Sigmoid colon (tissue), 4 donors: Measurements from ENCODE around the gene SF3A1.

Source experiments
- EP300 ChIP-seq, 4 donors: sonication (generic); formaldehyde crosslinking; IDR thresholded peaks; one replicate each; pipeline ENCODE4 v1.6.1; 2017; ENCODE audit warnings: antibody characterized with exemption in 4 of 4
- POLR2A ChIP-seq, 2 donors: fragments of 450-650 bp; IDR thresholded peaks; one replicate each; pipeline ENCODE4 v1.6.1; 2016; ENCODE audit warnings: antibody characterized with exemption in 2 of 2, mild to moderate bottlenecking in 2 of 2, moderate library complexity in 2 of 2
- POLR2AphosphoS5 ChIP-seq, 4 donors: sonication (generic); formaldehyde crosslinking; IDR thresholded peaks; one replicate each; pipeline ENCODE4 v1.6.1; 2017; ENCODE audit warnings: antibody characterized with exemption in 4 of 4
- TF ChIP-seq, protein P1 (sequence below), 4 experiments: fragments of 450-650 bp in 3 of 4; fragments of 200-600 bp in 1 of 4; IDR thresholded peaks; one replicate each; pipeline ENCODE4 v1.5.1; 2016 to 2019; ENCODE audit warnings: antibody characterized with exemption in 4 of 4, mild to moderate bottlenecking in 3 of 4, moderate library complexity in 2 of 4

DNA sequence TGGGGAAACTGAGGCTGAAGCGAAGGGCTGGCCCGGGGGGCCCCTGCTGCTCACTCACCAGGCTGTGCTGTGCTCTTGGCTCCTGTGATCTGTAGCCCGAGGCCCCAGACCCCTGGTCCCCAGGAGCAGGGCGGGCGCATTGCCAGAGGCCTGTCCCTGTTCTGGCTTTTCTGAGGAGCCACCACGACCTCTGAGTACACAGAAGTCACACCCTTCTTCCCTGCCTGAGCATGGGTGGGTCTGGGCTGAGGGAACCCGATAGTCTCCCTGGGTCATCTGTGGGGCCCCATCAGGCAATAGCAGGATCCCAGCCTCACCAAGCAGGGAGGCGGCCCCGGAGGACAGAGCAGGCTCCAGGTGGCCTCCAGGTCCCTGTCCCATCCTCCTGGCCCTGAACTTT, 72.5 kb downstream of the SF3A1 start:
- TF ChIP-seq, protein P1, sequence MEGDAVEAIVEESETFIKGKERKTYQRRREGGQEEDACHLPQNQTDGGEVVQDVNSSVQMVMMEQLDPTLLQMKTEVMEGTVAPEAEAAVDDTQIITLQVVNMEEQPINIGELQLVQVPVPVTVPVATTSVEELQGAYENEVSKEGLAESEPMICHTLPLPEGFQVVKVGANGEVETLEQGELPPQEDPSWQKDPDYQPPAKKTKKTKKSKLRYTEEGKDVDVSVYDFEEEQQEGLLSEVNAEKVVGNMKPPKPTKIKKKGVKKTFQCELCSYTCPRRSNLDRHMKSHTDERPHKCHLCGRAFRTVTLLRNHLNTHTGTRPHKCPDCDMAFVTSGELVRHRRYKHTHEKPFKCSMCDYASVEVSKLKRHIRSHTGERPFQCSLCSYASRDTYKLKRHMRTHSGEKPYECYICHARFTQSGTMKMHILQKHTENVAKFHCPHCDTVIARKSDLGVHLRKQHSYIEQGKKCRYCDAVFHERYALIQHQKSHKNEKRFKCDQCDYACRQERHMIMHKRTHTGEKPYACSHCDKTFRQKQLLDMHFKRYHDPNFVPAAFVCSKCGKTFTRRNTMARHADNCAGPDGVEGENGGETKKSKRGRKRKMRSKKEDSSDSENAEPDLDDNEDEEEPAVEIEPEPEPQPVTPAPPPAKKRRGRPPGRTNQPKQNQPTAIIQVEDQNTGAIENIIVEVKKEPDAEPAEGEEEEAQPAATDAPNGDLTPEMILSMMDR (IDR thresholded peaks at IDR 0.05), result no peak
- TF ChIP-seq POLR2AphosphoS5 (IDR thresholded peaks at IDR 0.05), result no peak
- TF ChIP-seq POLR2A (IDR thresholded peaks at IDR 0.05), result no peak
- TF ChIP-seq EP300 (IDR thresholded peaks at IDR 0.05), result no peak
